ENCODE data around the gene TBCE. TPM values are rescaled to one million over a fixed set of nuclear protein-coding genes. Genes with fewer than 3 reads are reported as not detected.

The TBCE gene
- total RNA-seq, 1 experiment from 2014 or later: 41.6 TPM

DNA sequence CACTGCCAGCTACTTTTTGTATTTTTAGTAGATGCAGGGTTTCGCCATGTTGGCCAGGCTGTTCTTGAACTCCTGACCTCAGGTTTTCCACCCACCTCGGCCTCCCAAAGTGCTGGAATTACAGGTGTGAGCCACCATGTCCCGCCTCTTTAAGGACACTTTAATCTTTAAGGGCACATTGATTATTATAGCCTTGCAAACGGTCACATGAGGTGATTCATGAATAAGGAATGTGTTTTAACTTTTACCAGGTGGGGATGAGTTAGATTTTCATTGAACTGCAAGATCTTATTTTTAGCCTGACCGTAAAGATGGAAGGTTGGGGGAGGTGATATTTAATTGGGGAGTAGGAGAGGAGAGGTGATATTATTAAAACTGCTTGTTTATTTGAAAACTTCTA, 61.9 kb downstream of the TBCE start:
- 100% methylated on average over 1 of the region's 5 CpGs for WGBS (ENCODE audit: extremely low coverage, insufficient read length, low lambda C conversion rate)
- no peaks in the 10 kb centered on the region for H3K79me1 ChIP-seq (ENCODE audit: insufficient read depth, low read depth, low read length, poor library complexity, severe bottlenecking)
- H2AFZ ChIP-seq (ENCODE audit: low read length): no peak overlapping the region
- H3K4me2 ChIP-seq (ENCODE audit: insufficient read depth, insufficient read length, low read length): no peak overlapping the region
- H3K27ac Mint-ChIP-seq: no peak overlapping the region; a peak in 1 of 7 replicates
- no peak overlapping the region for H2BK12ac ChIP-seq (ENCODE audit: insufficient read length, low read depth, low read length)
- H3K79me2 ChIP-seq (ENCODE audit: insufficient read depth, low read length): no peaks in the 10 kb centered on the region; the same call in 1 of the 2 replicates
- no peaks in the 10 kb centered on the region for H3K9me3 ChIP-seq (ENCODE audit: control insufficient read depth, low read depth, low read length)
- TF ChIP-seq, protein P1, sequence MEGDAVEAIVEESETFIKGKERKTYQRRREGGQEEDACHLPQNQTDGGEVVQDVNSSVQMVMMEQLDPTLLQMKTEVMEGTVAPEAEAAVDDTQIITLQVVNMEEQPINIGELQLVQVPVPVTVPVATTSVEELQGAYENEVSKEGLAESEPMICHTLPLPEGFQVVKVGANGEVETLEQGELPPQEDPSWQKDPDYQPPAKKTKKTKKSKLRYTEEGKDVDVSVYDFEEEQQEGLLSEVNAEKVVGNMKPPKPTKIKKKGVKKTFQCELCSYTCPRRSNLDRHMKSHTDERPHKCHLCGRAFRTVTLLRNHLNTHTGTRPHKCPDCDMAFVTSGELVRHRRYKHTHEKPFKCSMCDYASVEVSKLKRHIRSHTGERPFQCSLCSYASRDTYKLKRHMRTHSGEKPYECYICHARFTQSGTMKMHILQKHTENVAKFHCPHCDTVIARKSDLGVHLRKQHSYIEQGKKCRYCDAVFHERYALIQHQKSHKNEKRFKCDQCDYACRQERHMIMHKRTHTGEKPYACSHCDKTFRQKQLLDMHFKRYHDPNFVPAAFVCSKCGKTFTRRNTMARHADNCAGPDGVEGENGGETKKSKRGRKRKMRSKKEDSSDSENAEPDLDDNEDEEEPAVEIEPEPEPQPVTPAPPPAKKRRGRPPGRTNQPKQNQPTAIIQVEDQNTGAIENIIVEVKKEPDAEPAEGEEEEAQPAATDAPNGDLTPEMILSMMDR (conservative IDR thresholded peaks at IDR 0.05): no peak
- no peak overlapping the region for H3K4me3 Mint-ChIP-seq
- no peak overlapping the region for H2BK15ac ChIP-seq (ENCODE audit: low read depth, low read length)
- H2BK120ac ChIP-seq (ENCODE audit: low read depth, low read length, poor library complexity, severe bottlenecking): no peak overlapping the region
- no peaks in the 10 kb centered on the region for H3K4me1 Mint-ChIP-seq
- no peak overlapping the region for H3K14ac ChIP-seq (ENCODE audit: insufficient read depth, low read length)
- H4K20me1 ChIP-seq (ENCODE audit: control insufficient read depth, insufficient read depth, insufficient read length): no peaks in the 10 kb centered on the region
- H3K4me1 ChIP-seq (ENCODE audit: insufficient read depth, low read length): no peaks in the 10 kb centered on the region
- H3K36me3 Mint-ChIP-seq (ENCODE audit: insufficient read depth in 1 of 3, low read depth in 3 of 3): peaks cover 5 to 24% (median 9%) of the 10 kb centered on the region in 3 experiments; a peak in 6 of 7 replicates
- no peak overlapping the region for H3K56ac ChIP-seq (ENCODE audit: insufficient read length, low read depth, low read length)
- no peak overlapping the region for H3T11ph ChIP-seq (ENCODE audit: low read length)
- H4K8ac ChIP-seq (replicated peaks; ENCODE audit: insufficient read length, low read depth, low read length): no peak overlapping the region
- H4K91ac ChIP-seq (ENCODE audit: insufficient read length, low read depth, low read length): no peak overlapping the region
- H3K9me3 Mint-ChIP-seq: no peaks in the 10 kb centered on the region
- no peaks in the 10 kb centered on the region for H3K27me3 Mint-ChIP-seq (ENCODE audit: low read depth)
- H3K27ac ChIP-seq (ENCODE audit: insufficient read length, low read depth, low read length): no peak overlapping the region
- no peaks in the 10 kb centered on the region for H3K27me3 ChIP-seq (ENCODE audit: insufficient read depth, low read length)
- no peak overlapping the region for H3K4ac ChIP-seq (ENCODE audit: low read depth, low read length)
- no peak overlapping the region for H2AK5ac ChIP-seq (ENCODE audit: insufficient read length, low read length)
- no peak overlapping the region for H4K5ac ChIP-seq (ENCODE audit: insufficient read length, low read depth, low read length)
- DNase-seq: no peak
- H3K23me2 ChIP-seq (ENCODE audit: insufficient read length, low read depth, low read length, poor library complexity, severe bottlenecking): no peaks in the 10 kb centered on the region
- H3K9ac ChIP-seq (ENCODE audit: extremely low read depth, insufficient read length, low read length): no peak overlapping the region
- H3K23ac ChIP-seq (ENCODE audit: insufficient read length, low read depth, low read length): no peak overlapping the region
- H3K18ac ChIP-seq (ENCODE audit: insufficient read length, low read depth, low read length): no peak overlapping the region
- no peak overlapping the region for H2BK5ac ChIP-seq (ENCODE audit: insufficient read length, low read length)
- no peak overlapping the region for H2BK20ac ChIP-seq (ENCODE audit: low read depth, low read length, poor library complexity, severe bottlenecking)
